Esophagus squamous epithelium (tissue), 4 donors: ENCODE measurements around the gene ARGFX.

Experiments
- CTCF ChIP-seq, 6 experiments: fragments of 450-650 bp in 4 of 6; fragments of 200-600 bp in 2 of 6; sonication (generic) in 2 of 6; IDR thresholded peaks; one replicate each; pipeline ENCODE4 v1.5.1; 2016 to 2019; ENCODE audit warnings: antibody characterized with exemption in 6 of 6, mild to moderate bottlenecking in 4 of 6, moderate library complexity in 4 of 6
- POLR2A ChIP-seq, 4 donors: fragments of 450-650 bp; IDR thresholded peaks; one replicate each; pipeline ENCODE4 v1.6.1; 2017; ENCODE audit warnings: antibody characterized with exemption in 4 of 4, mild to moderate bottlenecking in 4 of 4, moderate library complexity in 3 of 4

GRCh38 chr3:121604759-121605158, 37.0 kb downstream of the ARGFX start:
- no peak for TF ChIP-seq CTCF (IDR thresholded peaks at IDR 0.05)
- no peak for TF ChIP-seq POLR2A (IDR thresholded peaks at IDR 0.05)
